ENCODE measurements around the gene THSD7A.

DNA sequence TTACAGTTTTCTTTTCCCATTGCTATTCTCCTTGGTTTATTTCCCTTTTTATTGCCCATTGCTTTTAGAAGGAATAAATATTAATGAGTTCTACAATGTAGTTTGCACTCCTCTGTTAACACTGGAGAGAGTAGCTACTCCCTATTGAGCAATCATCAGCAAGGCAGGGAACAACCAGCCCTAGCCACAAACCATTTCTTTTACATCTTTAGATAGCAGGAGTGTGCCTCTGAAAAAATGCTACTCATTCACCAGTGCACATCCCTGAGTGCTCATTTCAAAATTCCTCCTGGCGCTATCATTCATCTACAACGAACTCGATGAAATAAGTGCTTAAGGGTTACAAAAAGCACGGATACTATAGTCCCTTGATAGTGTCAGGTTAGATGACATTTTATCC, 252.9 kb downstream of the THSD7A start:
- TF ChIP-seq, protein P1, sequence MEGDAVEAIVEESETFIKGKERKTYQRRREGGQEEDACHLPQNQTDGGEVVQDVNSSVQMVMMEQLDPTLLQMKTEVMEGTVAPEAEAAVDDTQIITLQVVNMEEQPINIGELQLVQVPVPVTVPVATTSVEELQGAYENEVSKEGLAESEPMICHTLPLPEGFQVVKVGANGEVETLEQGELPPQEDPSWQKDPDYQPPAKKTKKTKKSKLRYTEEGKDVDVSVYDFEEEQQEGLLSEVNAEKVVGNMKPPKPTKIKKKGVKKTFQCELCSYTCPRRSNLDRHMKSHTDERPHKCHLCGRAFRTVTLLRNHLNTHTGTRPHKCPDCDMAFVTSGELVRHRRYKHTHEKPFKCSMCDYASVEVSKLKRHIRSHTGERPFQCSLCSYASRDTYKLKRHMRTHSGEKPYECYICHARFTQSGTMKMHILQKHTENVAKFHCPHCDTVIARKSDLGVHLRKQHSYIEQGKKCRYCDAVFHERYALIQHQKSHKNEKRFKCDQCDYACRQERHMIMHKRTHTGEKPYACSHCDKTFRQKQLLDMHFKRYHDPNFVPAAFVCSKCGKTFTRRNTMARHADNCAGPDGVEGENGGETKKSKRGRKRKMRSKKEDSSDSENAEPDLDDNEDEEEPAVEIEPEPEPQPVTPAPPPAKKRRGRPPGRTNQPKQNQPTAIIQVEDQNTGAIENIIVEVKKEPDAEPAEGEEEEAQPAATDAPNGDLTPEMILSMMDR (IDR thresholded peaks at IDR 0.05; ENCODE audit: poor library complexity, severe bottlenecking), result no peak
- TF ChIP-seq RAD21 (conservative IDR thresholded peaks at IDR 0.05), result no peak
- TF ChIP-seq MXI1 (conservative IDR thresholded peaks at IDR 0.05; ENCODE audit: poor library complexity, severe bottlenecking), result no peak
- TF ChIP-seq EZH2 (IDR thresholded peaks at IDR 0.05; ENCODE audit: borderline replicate concordance, insufficient read depth, low read length, poor library complexity, severe bottlenecking), result no peak
- TF ChIP-seq POLR2AphosphoS5 (IDR thresholded peaks at IDR 0.05), result no peak
- TF ChIP-seq, protein P2, sequence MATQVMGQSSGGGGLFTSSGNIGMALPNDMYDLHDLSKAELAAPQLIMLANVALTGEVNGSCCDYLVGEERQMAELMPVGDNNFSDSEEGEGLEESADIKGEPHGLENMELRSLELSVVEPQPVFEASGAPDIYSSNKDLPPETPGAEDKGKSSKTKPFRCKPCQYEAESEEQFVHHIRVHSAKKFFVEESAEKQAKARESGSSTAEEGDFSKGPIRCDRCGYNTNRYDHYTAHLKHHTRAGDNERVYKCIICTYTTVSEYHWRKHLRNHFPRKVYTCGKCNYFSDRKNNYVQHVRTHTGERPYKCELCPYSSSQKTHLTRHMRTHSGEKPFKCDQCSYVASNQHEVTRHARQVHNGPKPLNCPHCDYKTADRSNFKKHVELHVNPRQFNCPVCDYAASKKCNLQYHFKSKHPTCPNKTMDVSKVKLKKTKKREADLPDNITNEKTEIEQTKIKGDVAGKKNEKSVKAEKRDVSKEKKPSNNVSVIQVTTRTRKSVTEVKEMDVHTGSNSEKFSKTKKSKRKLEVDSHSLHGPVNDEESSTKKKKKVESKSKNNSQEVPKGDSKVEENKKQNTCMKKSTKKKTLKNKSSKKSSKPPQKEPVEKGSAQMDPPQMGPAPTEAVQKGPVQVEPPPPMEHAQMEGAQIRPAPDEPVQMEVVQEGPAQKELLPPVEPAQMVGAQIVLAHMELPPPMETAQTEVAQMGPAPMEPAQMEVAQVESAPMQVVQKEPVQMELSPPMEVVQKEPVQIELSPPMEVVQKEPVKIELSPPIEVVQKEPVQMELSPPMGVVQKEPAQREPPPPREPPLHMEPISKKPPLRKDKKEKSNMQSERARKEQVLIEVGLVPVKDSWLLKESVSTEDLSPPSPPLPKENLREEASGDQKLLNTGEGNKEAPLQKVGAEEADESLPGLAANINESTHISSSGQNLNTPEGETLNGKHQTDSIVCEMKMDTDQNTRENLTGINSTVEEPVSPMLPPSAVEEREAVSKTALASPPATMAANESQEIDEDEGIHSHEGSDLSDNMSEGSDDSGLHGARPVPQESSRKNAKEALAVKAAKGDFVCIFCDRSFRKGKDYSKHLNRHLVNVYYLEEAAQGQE (IDR thresholded peaks at IDR 0.05; ENCODE audit: borderline replicate concordance), result no peak
